Stomach (tissue), 4 donors: Measurements from ENCODE around the gene MCF2L.

ENCODE experiments used
- EP300 ChIP-seq: sonication (generic); formaldehyde crosslinking; IDR thresholded peaks from one replicate; pipeline ENCODE4 v1.6.1; 2017; ENCODE audit warnings: antibody characterized with exemption
- POLR2A ChIP-seq, 4 donors: fragments of 450-650 bp; IDR thresholded peaks; one replicate each; pipeline ENCODE4 v1.6.1; 2016; ENCODE audit warnings: antibody characterized with exemption in 4 of 4, control low read depth in 2 of 4, mild to moderate bottlenecking in 1 of 4, moderate library complexity in 1 of 4
- POLR2AphosphoS5 ChIP-seq, 3 donors: sonication (generic); formaldehyde crosslinking; IDR thresholded peaks; one replicate each; pipeline ENCODE4 v1.6.1; 2016; ENCODE audit warnings: antibody characterized with exemption in 3 of 3
- TF ChIP-seq, protein P1 (sequence below), 7 experiments: fragments of 450-650 bp in 4 of 7; fragments of 200-600 bp in 3 of 7; sonication (generic) in 3 of 7; IDR thresholded peaks; one replicate each; pipeline ENCODE4 v1.5.1; 2016 to 2019; ENCODE audit warnings: antibody characterized with exemption in 7 of 7, control low read depth in 2 of 7, mild to moderate bottlenecking in 1 of 7

DNA sequence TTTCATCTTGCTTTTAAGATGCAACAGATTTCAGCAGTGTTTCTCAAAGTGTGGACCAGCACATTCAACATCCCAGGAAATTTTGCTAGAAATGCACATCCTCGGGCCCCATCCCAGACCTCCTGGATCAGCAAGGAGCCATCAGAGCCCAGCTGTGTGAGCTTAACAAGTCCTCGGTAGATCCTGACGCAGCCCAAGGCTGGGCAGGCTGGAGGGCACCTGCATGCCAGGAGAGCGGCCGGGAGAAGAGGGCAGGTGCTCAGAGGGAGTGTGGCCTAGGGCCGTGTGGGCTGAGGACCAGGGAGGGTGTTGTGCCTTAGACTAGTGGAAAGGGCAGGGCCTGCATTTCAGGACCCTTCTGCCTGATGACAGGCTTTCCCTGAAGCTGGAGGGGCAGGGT lies 2.2 kb upstream of the MCF2L start:
- TF ChIP-seq, protein P1, sequence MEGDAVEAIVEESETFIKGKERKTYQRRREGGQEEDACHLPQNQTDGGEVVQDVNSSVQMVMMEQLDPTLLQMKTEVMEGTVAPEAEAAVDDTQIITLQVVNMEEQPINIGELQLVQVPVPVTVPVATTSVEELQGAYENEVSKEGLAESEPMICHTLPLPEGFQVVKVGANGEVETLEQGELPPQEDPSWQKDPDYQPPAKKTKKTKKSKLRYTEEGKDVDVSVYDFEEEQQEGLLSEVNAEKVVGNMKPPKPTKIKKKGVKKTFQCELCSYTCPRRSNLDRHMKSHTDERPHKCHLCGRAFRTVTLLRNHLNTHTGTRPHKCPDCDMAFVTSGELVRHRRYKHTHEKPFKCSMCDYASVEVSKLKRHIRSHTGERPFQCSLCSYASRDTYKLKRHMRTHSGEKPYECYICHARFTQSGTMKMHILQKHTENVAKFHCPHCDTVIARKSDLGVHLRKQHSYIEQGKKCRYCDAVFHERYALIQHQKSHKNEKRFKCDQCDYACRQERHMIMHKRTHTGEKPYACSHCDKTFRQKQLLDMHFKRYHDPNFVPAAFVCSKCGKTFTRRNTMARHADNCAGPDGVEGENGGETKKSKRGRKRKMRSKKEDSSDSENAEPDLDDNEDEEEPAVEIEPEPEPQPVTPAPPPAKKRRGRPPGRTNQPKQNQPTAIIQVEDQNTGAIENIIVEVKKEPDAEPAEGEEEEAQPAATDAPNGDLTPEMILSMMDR (IDR thresholded peaks at IDR 0.05), result no peak
- TF ChIP-seq POLR2A (IDR thresholded peaks at IDR 0.05) (no peak), EP300 (no peak), POLR2AphosphoS5 (IDR thresholded peaks at IDR 0.05) (no peak)
